Measurements from ENCODE around the gene CCDC57. TPM values are rescaled to one million over a fixed set of nuclear protein-coding genes. Genes with fewer than 3 reads are reported as not detected.

The CCDC57 gene
- total RNA-seq, 2 donors from 2014 or later: 24.5 to 46.1 TPM

GRCh38 chr17:82095777-82096708, 116.6 kb downstream of the CCDC57 start:
- Histone ChIP-seq H3K4me3 (peak overlapping the region; percentile 97), H3K9me3 (no peaks in the 10 kb centered on the region), H3K9ac (ENCODE audit: low read depth in 2 of 2, low read length in 2 of 2) (peak overlapping the region in 1 of 2 donors; percentile 92), H3K36me3 (peaks cover 25% of the 10 kb centered on the region), H3K27ac (no peak overlapping the region), H3K27me3 (no peaks in the 10 kb centered on the region), H3K4me1 (peaks cover 23% of the 10 kb centered on the region)
- TF ChIP-seq CTCF (IDR thresholded peaks at IDR 0.05): no peak
- intact Hi-C loops (cut with DNase I): no loop called here
- DNase-seq: no peak

GRCh38 chr17:82094931-82095776, 117.5 kb downstream of the CCDC57 start:
- H3K36me3 ChIP-seq: peaks cover 30% of the 10 kb centered on the region
- no peak overlapping the region for H3K4me3 ChIP-seq
- no peak overlapping the region for H3K9ac ChIP-seq (ENCODE audit: low read depth in 2 of 2, low read length in 2 of 2)
- peaks cover 21% of the 10 kb centered on the region for H3K4me1 ChIP-seq
- no peak overlapping the region for H3K27ac ChIP-seq
- no peak for TF ChIP-seq CTCF (IDR thresholded peaks at IDR 0.05)
- H3K9me3 ChIP-seq: no peaks in the 10 kb centered on the region
- no peak for DNase-seq
- no peaks in the 10 kb centered on the region for H3K27me3 ChIP-seq
- intact Hi-C loops (cut with DNase I): no loop called here

- no peak overlapping the region for H3K9ac ChIP-seq (ENCODE audit: low read depth in 2 of 2, low read length in 2 of 2)
These were observed 119.5 kb downstream of the CCDC57 start for GRCh38 chr17:82092995-82093751.

GRCh38 chr17:82092628-82092994, 120.0 kb downstream of the CCDC57 start:
- H3K9me3 ChIP-seq: no peaks in the 10 kb centered on the region
- no peaks in the 10 kb centered on the region for H3K27me3 ChIP-seq
- no peak overlapping the region for H3K9ac ChIP-seq (ENCODE audit: low read depth in 2 of 2, low read length in 2 of 2)
- TF ChIP-seq CTCF (IDR thresholded peaks at IDR 0.05): no peak
- H3K4me3 ChIP-seq: no peak overlapping the region
- DNase-seq: no peak
- peaks cover 11% of the 10 kb centered on the region for H3K4me1 ChIP-seq
- intact Hi-C loops (cut with DNase I): no loop called here
- H3K27ac ChIP-seq: no peak overlapping the region
- H3K36me3 ChIP-seq: peaks cover 52% of the 10 kb centered on the region

More at GRCh38 chr17:82092995-82093751, 119.5 kb downstream of the CCDC57 start:
- Histone ChIP-seq H3K4me1 (peaks cover 11% of the 10 kb centered on the region), H3K4me3 (no peak overlapping the region), H3K27ac (no peak overlapping the region), H3K36me3 (peaks cover 47% of the 10 kb centered on the region), H3K9me3 (no peaks in the 10 kb centered on the region), H3K27me3 (no peaks in the 10 kb centered on the region)
- no peak for DNase-seq
- no peak for TF ChIP-seq CTCF (IDR thresholded peaks at IDR 0.05)
- intact Hi-C loops (cut with DNase I): no loop called here

- intact Hi-C loops (cut with DNase I): no loop called here
- H3K9ac ChIP-seq (ENCODE audit: low read depth in 2 of 2, low read length in 2 of 2): no peak overlapping the region
- no peak for DNase-seq
- H3K27ac ChIP-seq: no peak overlapping the region
- no peaks in the 10 kb centered on the region for H3K9me3 ChIP-seq
- H3K27me3 ChIP-seq: no peaks in the 10 kb centered on the region
- peaks cover 10% of the 10 kb centered on the region for H3K4me1 ChIP-seq
- no peak for TF ChIP-seq CTCF (IDR thresholded peaks at IDR 0.05)
- no peak overlapping the region for H3K4me3 ChIP-seq
- H3K36me3 ChIP-seq: peaks cover 57% of the 10 kb centered on the region
These were observed 120.5 kb downstream of the CCDC57 start for GRCh38 chr17:82092094-82092586.
